NCI-H526 (cell line): Measurements from ENCODE around the gene CH25H.
"Not testable (repeated sequence)": the region's sequence is repeated elsewhere in the genome, so short reads cannot be mapped to it uniquely, and the experiment has no call there.

ENCODE experiments used
- DNase-seq, 2 experiments: peaks; one replicate each; lab custom pipeline; 2025; lab: John Stamatoyannopoulos, UW

The CH25H gene

GRCh38 chr10:89201345-89202032 is 5.6 kb downstream of the CH25H start:
- DNase-seq, result no peak

- peak; percentile 70 to 74 for DNase-seq
Observed at GRCh38 chr10:89197473-89197872, 9.6 kb downstream of the CH25H start.

- not testable (repeated sequence) for DNase-seq
Observed at GRCh38 chr10:89191301-89191700, 15.8 kb downstream of the CH25H start.

GRCh38 chr10:89189211-89189734 is 17.8 kb downstream of the CH25H start:
- DNase-seq, result no peak

GRCh38 chr10:89185658-89186057 is 21.5 kb downstream of the CH25H start:
- DNase-seq, result no peak

- DNase-seq, result no peak
Observed at GRCh38 chr10:89184638-89185037, 22.5 kb downstream of the CH25H start.

GRCh38 chr10:89183571-89183970 is 23.5 kb downstream of the CH25H start:
- DNase-seq, result no peak

- no peak for DNase-seq
Observed at GRCh38 chr10:89182894-89183293, 24.2 kb downstream of the CH25H start.

GRCh38 chr10:89175816-89176215 is 31.3 kb downstream of the CH25H start:
- no peak for DNase-seq

- no peak for DNase-seq
Observed at GRCh38 chr10:89173075-89173474, 34.0 kb downstream of the CH25H start.

GRCh38 chr10:89171996-89172395 is 35.1 kb downstream of the CH25H start:
- no peak for DNase-seq

- DNase-seq, result no peak
Observed at GRCh38 chr10:89171263-89171872, 35.7 kb downstream of the CH25H start.

- DNase-seq, result not testable (repeated sequence)
Observed at GRCh38 chr10:89168354-89168900, 38.7 kb downstream of the CH25H start.

- DNase-seq, result no peak
Observed at GRCh38 chr10:89167915-89168314, 39.2 kb downstream of the CH25H start.

GRCh38 chr10:89165923-89166322 is 41.2 kb downstream of the CH25H start:
- no peak for DNase-seq

- DNase-seq, result no peak
Observed at GRCh38 chr10:89164920-89165319, 42.2 kb downstream of the CH25H start.

GRCh38 chr10:89164080-89164479 is 43.0 kb downstream of the CH25H start:
- DNase-seq, result no peak

GRCh38 chr10:89163265-89163995 is 43.7 kb downstream of the CH25H start:
- no peak for DNase-seq

- no peak for DNase-seq
Observed at GRCh38 chr10:89162596-89162995, 44.5 kb downstream of the CH25H start.

GRCh38 chr10:89160339-89160738 is 46.8 kb downstream of the CH25H start:
- no peak for DNase-seq

GRCh38 chr10:89159761-89160160 is 47.4 kb downstream of the CH25H start:
- no peak for DNase-seq

- no peak for DNase-seq
Observed at GRCh38 chr10:89159316-89159715, 47.8 kb downstream of the CH25H start.

GRCh38 chr10:89158446-89158845 is 48.7 kb downstream of the CH25H start:
- no peak for DNase-seq
